GM19324 (cell line): ENCODE data around the gene TNNT2.

Source experiments
- ATAC-seq: cut with Tn5 transposase; IDR thresholded peaks from one replicate; pipeline ENCODE4 v1.9.1; 2021; ENCODE audit warnings: mild to moderate bottlenecking, moderate library complexity; ENCODE audit not compliant: unreplicated experiment, low FRiP score

TNNT2 gene

DNA sequence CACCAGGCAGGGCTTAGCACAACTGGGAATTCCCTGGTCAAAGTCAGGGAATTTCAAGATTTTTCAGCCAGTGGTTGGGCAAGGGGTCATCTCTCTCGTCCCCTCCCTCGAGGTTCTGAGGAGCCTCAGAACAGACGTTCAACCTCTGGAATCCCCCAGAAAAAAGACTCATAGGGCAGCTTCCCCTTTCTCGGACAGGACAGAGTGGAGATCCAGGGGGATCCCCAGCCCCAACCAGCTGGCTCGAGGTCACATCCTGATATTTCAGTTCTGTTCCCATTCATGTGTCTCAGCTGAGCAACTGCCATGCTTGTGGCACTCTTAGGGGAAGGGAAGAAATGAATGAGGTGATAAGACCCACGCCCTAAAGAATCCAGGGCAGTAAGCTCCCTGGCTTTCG is 26.6 kb upstream of the TNNT2 start:
- no peak for ATAC-seq

DNA sequence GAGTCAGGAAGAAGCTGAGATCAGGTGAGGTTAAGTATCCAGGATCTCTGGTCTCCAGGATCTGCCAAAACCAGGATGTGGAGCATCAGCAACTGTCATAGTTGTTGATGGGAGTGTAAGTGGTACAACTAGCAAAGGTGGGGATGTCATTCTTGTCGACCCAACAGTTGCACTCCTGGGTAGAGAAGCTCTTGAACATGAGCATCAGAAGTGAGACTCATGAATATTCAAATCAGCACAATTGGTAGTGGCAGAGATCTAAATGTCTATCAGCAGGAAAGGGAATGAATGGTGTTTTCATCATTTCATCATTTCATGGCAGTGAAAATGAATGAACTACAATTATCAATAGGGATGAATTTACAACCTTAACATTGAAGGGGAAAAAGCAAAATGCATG is 25.9 kb upstream of the TNNT2 start:
- no peak for ATAC-seq

DNA sequence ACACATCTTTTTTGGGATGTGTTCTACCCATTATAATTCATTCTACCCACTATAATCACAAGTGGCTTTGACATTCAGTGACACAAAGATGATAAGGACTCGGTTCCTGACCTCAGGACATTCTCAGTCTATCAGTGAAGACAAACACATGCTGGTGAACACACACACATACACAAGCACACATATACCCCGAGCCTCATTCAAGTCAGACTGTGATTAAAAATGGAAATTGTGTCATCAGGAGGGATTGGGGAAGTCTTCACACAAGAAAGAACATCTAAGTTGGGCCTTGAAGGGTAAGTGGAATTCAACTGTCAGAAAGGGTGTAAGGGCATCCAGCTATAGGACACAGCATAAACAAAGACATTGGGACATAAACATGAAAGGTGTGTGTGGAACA is 24.2 kb upstream of the TNNT2 start:
- ATAC-seq: no peak

DNA sequence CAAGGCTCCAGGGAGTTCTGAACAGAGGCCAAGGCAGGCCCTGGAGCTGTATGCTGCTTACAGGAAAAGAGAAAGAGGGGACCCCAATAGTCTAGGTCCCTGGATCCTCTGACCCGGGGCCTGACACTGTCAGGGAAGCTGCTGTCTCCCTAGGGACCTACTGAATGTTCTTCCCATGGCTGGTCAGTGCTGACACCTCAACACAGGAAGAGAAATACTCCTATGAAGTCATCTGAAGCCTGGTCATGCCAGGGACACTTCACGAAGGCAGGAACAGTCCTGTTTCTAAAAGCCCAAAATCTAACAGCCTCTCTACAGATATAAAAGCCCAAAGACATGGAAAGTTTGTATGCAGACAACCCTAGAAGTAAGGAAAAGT is 23.4 kb upstream of the TNNT2 start:
- no peak for ATAC-seq

- no peak for ATAC-seq
These were observed 22.9 kb upstream of the TNNT2 start for GRCh38 chr1:201400212-201400851.

- ATAC-seq: no peak
These were observed 22.1 kb upstream of the TNNT2 start for GRCh38 chr1:201399352-201400126.

DNA sequence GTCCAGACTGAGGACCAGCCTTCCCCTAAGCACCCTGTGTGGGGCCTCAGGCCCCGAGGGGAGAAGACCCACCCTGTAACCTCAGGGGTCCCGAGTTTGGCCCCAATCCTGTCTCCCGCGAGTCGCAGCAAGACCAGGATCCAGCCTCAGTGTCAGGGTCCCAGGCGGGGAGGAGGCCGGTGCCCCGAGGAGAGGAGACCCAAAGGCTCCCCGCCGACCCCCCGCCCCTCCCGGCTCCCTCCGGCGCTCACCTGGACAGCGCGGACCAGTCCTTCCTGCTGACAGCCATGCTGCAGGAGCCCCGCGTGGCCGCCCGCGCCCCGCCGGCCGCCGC is 21.5 kb upstream of the TNNT2 start, which contains the start of gene LAD1:
Gene LAD1 (minus strand): TSS at position 307 of the 334 bp plus-strand sequence. CDS start 18 bp downstream, at position 289.
- ATAC-seq: no peak

DNA sequence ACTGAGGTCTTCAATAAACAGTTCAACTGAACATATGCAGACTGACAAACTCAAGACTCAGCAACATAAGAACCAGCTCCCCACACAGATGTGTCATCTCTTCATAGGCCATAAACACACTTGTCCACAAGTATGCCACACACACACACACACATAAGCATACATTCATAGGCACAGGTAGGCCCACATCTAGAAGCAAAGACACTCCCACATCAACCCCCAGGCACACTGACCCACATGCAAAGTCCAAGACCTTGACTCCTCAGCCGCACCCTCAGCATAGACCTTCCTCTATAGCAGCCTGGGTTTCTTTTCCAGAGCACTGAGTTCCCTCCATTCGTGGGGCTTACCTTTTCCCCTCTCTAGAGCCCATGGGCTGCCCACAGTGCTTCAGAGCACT is 20.2 kb upstream of the TNNT2 start:
- ATAC-seq: no peak

DNA sequence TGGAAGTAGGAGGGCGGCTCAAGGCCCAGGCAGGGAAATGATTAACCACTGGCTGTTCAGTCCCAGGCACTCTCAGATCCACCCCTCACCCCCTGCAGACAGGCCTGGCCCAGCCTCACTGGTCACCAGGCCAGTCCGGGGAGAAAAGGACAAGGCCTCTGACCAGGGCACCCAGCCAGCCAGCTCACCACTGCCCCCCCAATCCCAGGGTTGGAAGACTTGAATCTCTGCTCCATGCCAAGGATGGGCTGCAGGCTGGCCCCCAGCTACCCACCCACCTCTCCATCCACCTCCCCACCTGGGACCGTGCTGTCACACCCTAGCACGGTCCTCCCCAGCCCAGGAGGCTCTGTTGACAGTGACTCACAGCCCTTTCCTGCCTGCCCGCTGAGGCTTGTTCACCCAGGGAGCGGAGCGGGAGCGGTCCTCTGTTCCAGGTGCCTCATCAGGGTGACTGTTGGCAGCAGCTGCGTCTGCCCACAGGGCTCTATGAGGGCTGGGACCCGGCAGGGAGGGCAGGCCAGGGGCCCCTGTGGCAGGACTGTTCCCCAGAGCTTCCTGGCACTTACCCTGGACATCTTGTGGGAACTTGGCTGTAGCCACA is 19.5 kb upstream of the TNNT2 start:
- ATAC-seq: no peak

DNA sequence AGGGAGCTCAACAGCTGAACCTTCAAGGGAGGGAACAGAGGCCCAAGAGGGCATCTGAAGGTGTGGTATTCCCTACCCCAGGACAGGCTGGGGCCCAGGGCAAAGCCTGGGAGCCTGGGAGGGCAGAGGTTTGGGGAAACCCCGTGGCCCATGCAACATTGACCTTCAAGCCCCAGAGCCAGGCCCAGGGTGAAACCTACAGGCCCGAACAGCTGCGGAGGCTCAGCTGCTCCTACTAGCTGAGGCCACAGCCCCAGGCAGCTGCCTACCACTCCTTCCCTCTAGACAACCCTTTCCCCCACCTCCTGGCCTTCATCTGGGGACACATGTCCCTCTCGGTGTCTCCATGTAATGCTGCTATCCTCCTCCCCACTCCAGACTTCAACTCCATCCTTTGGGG is 18.5 kb upstream of the TNNT2 start:
- ATAC-seq: no peak

GRCh38 chr1:201394591-201394990 is 17.1 kb upstream of the TNNT2 start:
- ATAC-seq: no peak

DNA sequence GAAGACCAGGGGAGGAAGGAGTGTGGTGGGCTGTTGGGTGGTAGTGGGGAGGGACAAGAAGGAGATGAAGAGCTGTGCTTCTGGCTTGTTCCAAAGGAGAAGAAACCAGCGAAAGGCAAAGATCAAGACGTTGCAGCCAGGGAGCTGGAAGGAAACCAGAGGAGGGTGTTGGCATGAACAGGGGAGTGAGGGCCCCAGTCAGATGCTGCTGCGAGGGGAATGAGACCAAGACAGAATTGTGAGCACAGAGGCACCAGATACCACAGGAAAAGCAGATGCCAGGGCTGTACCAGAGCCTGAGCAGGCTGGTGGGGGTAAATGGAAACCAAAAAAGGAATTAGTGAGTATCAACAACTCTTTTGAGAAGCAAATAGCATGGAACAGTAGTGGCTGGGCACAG is 15.6 kb upstream of the TNNT2 start:
- no peak for ATAC-seq

- ATAC-seq: no peak
These were observed 14.4 kb upstream of the TNNT2 start for GRCh38 chr1:201391651-201392511.

- ATAC-seq: no peak
These were observed 13.7 kb upstream of the TNNT2 start for GRCh38 chr1:201391225-201391624.

- ATAC-seq: no peak
These were observed 11.6 kb upstream of the TNNT2 start for GRCh38 chr1:201389051-201389450.

GRCh38 chr1:201386208-201386607 is 8.7 kb upstream of the TNNT2 start:
- no peak for ATAC-seq

DNA sequence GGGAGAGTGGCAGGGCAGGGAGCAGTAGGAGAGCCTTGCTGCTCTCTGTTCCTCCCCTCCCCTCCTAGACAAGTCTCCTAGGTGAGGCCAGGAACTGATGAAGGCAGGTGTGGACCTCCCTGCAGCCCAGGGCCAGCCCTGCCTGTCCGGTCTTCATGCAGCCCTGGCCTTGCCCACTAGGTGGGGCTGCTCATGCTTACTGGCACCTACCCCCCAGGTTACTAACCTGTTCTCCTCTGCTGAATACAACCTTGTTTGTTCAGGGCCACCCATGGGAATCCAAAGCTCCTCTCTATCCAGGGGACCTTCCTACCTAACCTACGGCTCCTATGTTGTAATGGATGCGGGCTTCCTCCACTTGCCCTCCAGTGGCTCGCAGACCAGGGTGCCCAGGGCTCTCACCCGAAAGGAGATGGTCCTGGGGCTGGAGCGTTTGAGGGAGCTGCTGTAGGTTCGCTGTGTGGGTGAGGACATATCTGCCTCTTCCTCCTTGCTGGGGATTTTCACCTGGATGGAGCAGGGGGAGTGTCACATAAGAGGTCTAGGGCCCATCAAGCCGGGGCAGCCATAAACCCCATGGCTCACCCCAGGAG is 7.9 kb upstream of the TNNT2 start:
- ATAC-seq: peak; percentile 70

- ATAC-seq: no peak
These were observed 6.9 kb upstream of the TNNT2 start for GRCh38 chr1:201384406-201384782.

- ATAC-seq: no peak
These were observed 6.3 kb upstream of the TNNT2 start for GRCh38 chr1:201383647-201384405.

GRCh38 chr1:201381130-201381529 is 3.6 kb upstream of the TNNT2 start:
- no peak for ATAC-seq
